HEK293 (cell line): ENCODE results near the gene STK38.

Experiments used
- ZNF221 ChIP-seq: fragments of 450-650 bp; formaldehyde crosslinking; IDR thresholded peaks from 2 replicates; pipeline ENCODE4 v1.5.1; 2017; ENCODE audit warnings: missing biosample characterization, missing genetic modification characterization, borderline replicate concordance
- ZNF404 ChIP-seq: fragments of 450-650 bp; formaldehyde crosslinking; IDR thresholded peaks from 2 replicates; pipeline ENCODE4 v1.5.1; 2017; ENCODE audit warnings: missing biosample characterization, missing genetic modification characterization
- ZNF585B ChIP-seq: fragments of 450-650 bp; formaldehyde crosslinking; IDR thresholded peaks from 2 replicates; pipeline ENCODE4 v1.5.1; 2016; ENCODE audit warnings: missing biosample characterization, missing genetic modification characterization
- ZNF677 ChIP-seq: fragments of 450-650 bp; IDR thresholded peaks from 2 replicates; pipeline ENCODE4 v1.5.0; 2018; ENCODE audit warnings: missing biosample characterization, mild to moderate bottlenecking, missing genetic modification characterization, moderate library complexity
- TF ChIP-seq, protein P1 (sequence below): fragments of 450-650 bp; formaldehyde crosslinking; IDR thresholded peaks from 2 replicates; pipeline ENCODE4 v1.5.1; 2016; ENCODE audit warnings: missing biosample characterization, missing genetic modification characterization
- TF ChIP-seq, protein P2 (sequence below): fragments of 450-650 bp; formaldehyde crosslinking; IDR thresholded peaks from 2 replicates; pipeline ENCODE4 v1.5.1; 2016; ENCODE audit warnings: missing biosample characterization, missing genetic modification characterization, low read depth

DNA sequence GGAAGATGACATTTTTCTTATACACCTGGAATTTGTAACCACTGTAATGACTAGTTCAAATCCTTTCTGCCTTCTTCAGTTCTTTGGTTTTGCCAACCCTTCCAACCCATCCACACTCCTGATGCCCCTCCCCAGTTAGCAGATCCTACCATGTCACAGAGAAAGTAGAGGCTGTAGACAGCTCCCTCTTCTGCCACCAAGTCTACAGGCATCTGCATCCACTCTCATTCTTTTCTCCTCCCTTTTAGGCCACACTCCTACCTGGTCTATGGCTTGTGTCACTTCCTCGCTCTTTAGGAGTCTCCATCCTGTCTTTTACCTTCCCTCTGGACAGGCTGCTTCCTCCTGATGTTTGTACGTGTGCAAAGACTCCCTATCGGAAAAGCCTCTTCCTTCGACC, 13.5 kb upstream of the STK38 start:
- no peak for TF ChIP-seq ZNF221 (tag by site-specific recombination)
- TF ChIP-seq ZNF677 (tag by site-specific recombination): no peak
- TF ChIP-seq ZNF404: no peak
- TF ChIP-seq, protein P1, sequence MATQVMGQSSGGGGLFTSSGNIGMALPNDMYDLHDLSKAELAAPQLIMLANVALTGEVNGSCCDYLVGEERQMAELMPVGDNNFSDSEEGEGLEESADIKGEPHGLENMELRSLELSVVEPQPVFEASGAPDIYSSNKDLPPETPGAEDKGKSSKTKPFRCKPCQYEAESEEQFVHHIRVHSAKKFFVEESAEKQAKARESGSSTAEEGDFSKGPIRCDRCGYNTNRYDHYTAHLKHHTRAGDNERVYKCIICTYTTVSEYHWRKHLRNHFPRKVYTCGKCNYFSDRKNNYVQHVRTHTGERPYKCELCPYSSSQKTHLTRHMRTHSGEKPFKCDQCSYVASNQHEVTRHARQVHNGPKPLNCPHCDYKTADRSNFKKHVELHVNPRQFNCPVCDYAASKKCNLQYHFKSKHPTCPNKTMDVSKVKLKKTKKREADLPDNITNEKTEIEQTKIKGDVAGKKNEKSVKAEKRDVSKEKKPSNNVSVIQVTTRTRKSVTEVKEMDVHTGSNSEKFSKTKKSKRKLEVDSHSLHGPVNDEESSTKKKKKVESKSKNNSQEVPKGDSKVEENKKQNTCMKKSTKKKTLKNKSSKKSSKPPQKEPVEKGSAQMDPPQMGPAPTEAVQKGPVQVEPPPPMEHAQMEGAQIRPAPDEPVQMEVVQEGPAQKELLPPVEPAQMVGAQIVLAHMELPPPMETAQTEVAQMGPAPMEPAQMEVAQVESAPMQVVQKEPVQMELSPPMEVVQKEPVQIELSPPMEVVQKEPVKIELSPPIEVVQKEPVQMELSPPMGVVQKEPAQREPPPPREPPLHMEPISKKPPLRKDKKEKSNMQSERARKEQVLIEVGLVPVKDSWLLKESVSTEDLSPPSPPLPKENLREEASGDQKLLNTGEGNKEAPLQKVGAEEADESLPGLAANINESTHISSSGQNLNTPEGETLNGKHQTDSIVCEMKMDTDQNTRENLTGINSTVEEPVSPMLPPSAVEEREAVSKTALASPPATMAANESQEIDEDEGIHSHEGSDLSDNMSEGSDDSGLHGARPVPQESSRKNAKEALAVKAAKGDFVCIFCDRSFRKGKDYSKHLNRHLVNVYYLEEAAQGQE (tag by site-specific recombination): no peak
- TF ChIP-seq, protein P2, sequence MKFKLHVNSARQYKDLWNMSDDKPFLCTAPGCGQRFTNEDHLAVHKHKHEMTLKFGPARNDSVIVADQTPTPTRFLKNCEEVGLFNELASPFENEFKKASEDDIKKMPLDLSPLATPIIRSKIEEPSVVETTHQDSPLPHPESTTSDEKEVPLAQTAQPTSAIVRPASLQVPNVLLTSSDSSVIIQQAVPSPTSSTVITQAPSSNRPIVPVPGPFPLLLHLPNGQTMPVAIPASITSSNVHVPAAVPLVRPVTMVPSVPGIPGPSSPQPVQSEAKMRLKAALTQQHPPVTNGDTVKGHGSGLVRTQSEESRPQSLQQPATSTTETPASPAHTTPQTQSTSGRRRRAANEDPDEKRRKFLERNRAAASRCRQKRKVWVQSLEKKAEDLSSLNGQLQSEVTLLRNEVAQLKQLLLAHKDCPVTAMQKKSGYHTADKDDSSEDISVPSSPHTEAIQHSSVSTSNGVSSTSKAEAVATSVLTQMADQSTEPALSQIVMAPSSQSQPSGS: no peak
- TF ChIP-seq ZNF585B (tag by site-specific recombination): no peak
